ENCODE measurements around the gene SMAP2. TPM values are rescaled to one million over a fixed set of nuclear protein-coding genes. Genes with fewer than 3 reads are reported as not detected.
A peak's percentile ranks its signal among the peaks of the same experiment; 100 is the strongest.

SMAP2 gene
- total RNA-seq, 6 experiments from 2014 or later: 23.7 to 41.5 (median 36.2) TPM

- intact Hi-C loops (cut with DNase I): no loop called here
- TF ChIP-seq CTCF (IDR thresholded peaks at IDR 0.05): no peak
- TF ChIP-seq POLR2A (IDR thresholded peaks at IDR 0.05): peak; percentile 69
- H3K36me3 ChIP-seq: no peaks in the 10 kb centered on the region
- DNase-seq (peak in 2 of 3 donors; percentile 49 to 57), ATAC-seq (peak; percentile 71 to 86 (median 83))
- H3K9me3 ChIP-seq: no peaks in the 10 kb centered on the region
- 24% methylated on average over 6 of the region's 6 CpGs for WGBS (ENCODE audit: insufficient coverage, low coverage, low lambda C conversion rate, missing lambda C conversion rate)
- peak overlapping the region in 1 of 3 donors; percentile 20 for H3K27ac ChIP-seq
- peaks cover 0 to 6% (median 0%) of the 10 kb centered on the region in 4 donors for H3K4me1 ChIP-seq
- H3K4me3 ChIP-seq: peak overlapping the region in 1 of 3 donors; percentile 1
- no peaks in the 10 kb centered on the region for H3K27me3 ChIP-seq
Measured at GRCh38 chr1:40344597-40344996, 28.9 kb upstream of the SMAP2 start.

GRCh38 chr1:40350391-40350790 is 23.1 kb upstream of the SMAP2 start:
- Histone ChIP-seq H3K4me1 (no peaks in the 10 kb centered on the region), H3K27me3 (no peaks in the 10 kb centered on the region), H3K4me3 (no peak overlapping the region), H3K36me3 (no peaks in the 10 kb centered on the region), H3K27ac (no peak overlapping the region), H3K9me3 (no peaks in the 10 kb centered on the region)
- DNase-seq (no peak), ATAC-seq (no peak)
- TF ChIP-seq CTCF (IDR thresholded peaks at IDR 0.05) (no peak), POLR2A (IDR thresholded peaks at IDR 0.05) (no peak)
- intact Hi-C loops (cut with DNase I): no loop called here
- 67% methylated on average over 1 of the region's 2 CpGs for WGBS (ENCODE audit: insufficient coverage, low coverage, low lambda C conversion rate, missing lambda C conversion rate)

GRCh38 chr1:40351124-40351523 is 22.4 kb upstream of the SMAP2 start:
- TF ChIP-seq CTCF (IDR thresholded peaks at IDR 0.05) (no peak), POLR2A (IDR thresholded peaks at IDR 0.05) (no peak)
- intact Hi-C loops (cut with DNase I): no loop called here
- Histone ChIP-seq H3K4me1 (no peaks in the 10 kb centered on the region), H3K27ac (no peak overlapping the region), H3K4me3 (no peak overlapping the region), H3K27me3 (no peaks in the 10 kb centered on the region), H3K9me3 (no peaks in the 10 kb centered on the region), H3K36me3 (no peaks in the 10 kb centered on the region)
- whole genome bisulfite sequencing (ENCODE audit: insufficient coverage, low coverage, low lambda C conversion rate, missing lambda C conversion rate): 83% methylated on average over 2 of the region's 2 CpGs
- ATAC-seq: no peak
- DNase-seq: no peak

- WGBS (ENCODE audit: insufficient coverage, low coverage, low lambda C conversion rate, missing lambda C conversion rate): 66% methylated on average over 3 of the region's 3 CpGs
- ATAC-seq (peak; percentile 39 to 72 (median 63)), DNase-seq (no peak)
- Histone ChIP-seq H3K36me3 (no peaks in the 10 kb centered on the region), H3K4me1 (no peaks in the 10 kb centered on the region), H3K27ac (no peak overlapping the region), H3K4me3 (no peak overlapping the region), H3K27me3 (no peaks in the 10 kb centered on the region), H3K9me3 (no peaks in the 10 kb centered on the region)
- TF ChIP-seq POLR2A (IDR thresholded peaks at IDR 0.05): no peak
- TF ChIP-seq CTCF (IDR thresholded peaks at IDR 0.05): no peak
- intact Hi-C loops (cut with DNase I): no loop called here
Measured at GRCh38 chr1:40352126-40352525, 21.4 kb upstream of the SMAP2 start.

- H3K9me3 ChIP-seq: peaks cover 0 to 4% (median 0%) of the 10 kb centered on the region in 4 donors
- DNase-seq: no peak
- H3K27me3 ChIP-seq: no peaks in the 10 kb centered on the region
- H3K27ac ChIP-seq: no peak overlapping the region
- TF ChIP-seq CTCF (IDR thresholded peaks at IDR 0.05) (no peak), POLR2A (IDR thresholded peaks at IDR 0.05) (no peak)
- ATAC-seq: peak in 2 of 4 donors; percentile 18 to 24
- no peak overlapping the region for H3K4me3 ChIP-seq
- WGBS (ENCODE audit: insufficient coverage, low coverage, low lambda C conversion rate, missing lambda C conversion rate): 87% methylated on average over 3 of the region's 3 CpGs
- no peaks in the 10 kb centered on the region for H3K36me3 ChIP-seq
- H3K4me1 ChIP-seq: no peaks in the 10 kb centered on the region
- intact Hi-C loops (cut with DNase I): no loop called here
Measured at GRCh38 chr1:40353082-40353481, 20.4 kb upstream of the SMAP2 start.

Measured in right lobe of liver (tissue), 6 donors.